Lower leg skin (tissue), 3 donors: ENCODE data around the gene CLN5.

Experiments used
- POLR2A ChIP-seq, 2 donors: fragments of 450-650 bp; IDR thresholded peaks; one replicate each; pipeline ENCODE4 v1.6.1; 2016 to 2017; ENCODE audit warnings: antibody characterized with exemption in 2 of 2, mild to moderate bottlenecking in 1 of 2, moderate library complexity in 1 of 2
- TF ChIP-seq, protein P1 (sequence below), 3 donors: fragments of 450-650 bp; IDR thresholded peaks; one replicate each; pipeline ENCODE4 v1.5.1; 2016; ENCODE audit warnings: antibody characterized with exemption in 3 of 3, mild to moderate bottlenecking in 3 of 3, moderate library complexity in 2 of 3

DNA sequence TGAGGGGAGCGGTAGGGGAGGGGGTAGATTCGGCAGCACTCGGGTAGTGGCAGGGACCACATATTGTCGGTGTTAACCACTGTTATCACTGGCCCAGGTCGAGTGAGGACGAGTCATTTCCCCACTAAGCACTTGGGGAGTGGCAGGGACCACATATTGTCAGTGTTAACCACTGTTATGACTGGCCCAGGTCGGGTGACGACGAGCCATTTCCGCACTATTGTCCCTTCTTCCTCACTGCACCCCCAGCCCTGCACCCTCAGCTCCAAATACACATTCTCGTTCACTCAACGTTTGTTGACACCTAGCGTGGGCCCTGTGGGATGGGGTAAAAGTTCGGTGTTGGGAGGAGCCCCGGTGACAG, 467 bp upstream of the CLN5 start:
- no peak for TF ChIP-seq POLR2A (IDR thresholded peaks at IDR 0.05)
- TF ChIP-seq, protein P1, sequence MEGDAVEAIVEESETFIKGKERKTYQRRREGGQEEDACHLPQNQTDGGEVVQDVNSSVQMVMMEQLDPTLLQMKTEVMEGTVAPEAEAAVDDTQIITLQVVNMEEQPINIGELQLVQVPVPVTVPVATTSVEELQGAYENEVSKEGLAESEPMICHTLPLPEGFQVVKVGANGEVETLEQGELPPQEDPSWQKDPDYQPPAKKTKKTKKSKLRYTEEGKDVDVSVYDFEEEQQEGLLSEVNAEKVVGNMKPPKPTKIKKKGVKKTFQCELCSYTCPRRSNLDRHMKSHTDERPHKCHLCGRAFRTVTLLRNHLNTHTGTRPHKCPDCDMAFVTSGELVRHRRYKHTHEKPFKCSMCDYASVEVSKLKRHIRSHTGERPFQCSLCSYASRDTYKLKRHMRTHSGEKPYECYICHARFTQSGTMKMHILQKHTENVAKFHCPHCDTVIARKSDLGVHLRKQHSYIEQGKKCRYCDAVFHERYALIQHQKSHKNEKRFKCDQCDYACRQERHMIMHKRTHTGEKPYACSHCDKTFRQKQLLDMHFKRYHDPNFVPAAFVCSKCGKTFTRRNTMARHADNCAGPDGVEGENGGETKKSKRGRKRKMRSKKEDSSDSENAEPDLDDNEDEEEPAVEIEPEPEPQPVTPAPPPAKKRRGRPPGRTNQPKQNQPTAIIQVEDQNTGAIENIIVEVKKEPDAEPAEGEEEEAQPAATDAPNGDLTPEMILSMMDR (IDR thresholded peaks at IDR 0.05) = no peak
